OCI-LY3 (cell line): ENCODE results near the gene ATAD3C.
"Not testable (repeated sequence)": the region's sequence is repeated elsewhere in the genome, so short reads cannot be mapped to it uniquely, and the experiment has no call there.

Source experiments
- H2AFZ ChIP-seq: fragments of 200-600, 300-600 bp; shearing (Covaris generic); 2 replicates; pipeline ENCODE4 v1.6.0; 2014; ENCODE audit warnings: antibody characterized with exemption, low read depth, low read length
- H3K27ac ChIP-seq: fragments of 200-600, 300-600 bp; sonication (generic); 2 replicates; pipeline ENCODE4 v1.5.1; 2014; ENCODE audit warnings: mild to moderate bottlenecking, low read length, moderate library complexity, mixed read lengths
- H3K27me3 ChIP-seq: fragments of 200-600, 300-600 bp; sonication (generic); 2 replicates; pipeline ENCODE4 v1.6.1; 2014; ENCODE audit warnings: low read depth, low read length, mixed read lengths
- H3K36me3 ChIP-seq: fragments of 200-600, 300-600 bp; sonication (generic); replicated peaks from 2 replicates; pipeline ENCODE3; 2014; ENCODE audit warnings: low read depth, low read length, mixed read lengths
- H3K4me1 ChIP-seq: fragments of 300-600, 200-600 bp; sonication (generic); 2 replicates; pipeline ENCODE4 v1.6.1; 2014; ENCODE audit warnings: low read length, mixed read lengths
- H3K4me2 ChIP-seq: fragments of 200-600, 300-600 bp; sonication (generic); 2 replicates; pipeline ENCODE4 v1.6.1; 2014; ENCODE audit warnings: low read length, mixed read lengths
- H3K4me3 ChIP-seq: fragments of 300-600, 200-600 bp; sonication (generic); 2 replicates; pipeline ENCODE4 v1.5.1; 2014; ENCODE audit warnings: antibody characterized with exemption, mild to moderate bottlenecking, low read length, moderate library complexity
- H3K79me2 ChIP-seq: fragments of 300-600, 200-600 bp; shearing (Covaris generic); 2 replicates; pipeline ENCODE4 v1.6.1; 2014; ENCODE audit warnings: mild to moderate bottlenecking, low read length, mixed read lengths
- H3K9ac ChIP-seq: fragments of 300-600, 200-600 bp; shearing (Covaris generic); 2 replicates; pipeline ENCODE4 v1.6.0; 2014; ENCODE audit warnings: mild to moderate bottlenecking, low read length, moderate library complexity
- H3K9me3 ChIP-seq: fragments of 200-600, 300-600 bp; shearing (Covaris generic); 2 replicates; pipeline ENCODE4 v1.6.1; 2014; ENCODE audit warnings: low read length, mixed read lengths; ENCODE audit not compliant: insufficient read depth
- H4K20me1 ChIP-seq: fragments of 200-600, 300-600 bp; sonication (generic); 2 replicates; pipeline ENCODE4 v1.6.1; 2016; ENCODE audit warnings: low read length, mixed read lengths; ENCODE audit not compliant: insufficient read depth
- EZH2phosphoT487 ChIP-seq: fragments of 200-600 bp; shearing (Covaris generic); IDR thresholded peaks from 2 replicates; pipeline ENCODE4 v1.6.1; 2018; ENCODE audit warnings: antibody characterized with exemption, mixed run types, low read depth
- TF ChIP-seq, protein P1 (sequence below): fragments of 200-600, 300-600 bp; sonication (generic); IDR thresholded peaks from 2 replicates; pipeline ENCODE4 v1.5.1; 2014; ENCODE audit warnings: antibody characterized with exemption, low read length, low read depth

The ATAD3C gene

DNA sequence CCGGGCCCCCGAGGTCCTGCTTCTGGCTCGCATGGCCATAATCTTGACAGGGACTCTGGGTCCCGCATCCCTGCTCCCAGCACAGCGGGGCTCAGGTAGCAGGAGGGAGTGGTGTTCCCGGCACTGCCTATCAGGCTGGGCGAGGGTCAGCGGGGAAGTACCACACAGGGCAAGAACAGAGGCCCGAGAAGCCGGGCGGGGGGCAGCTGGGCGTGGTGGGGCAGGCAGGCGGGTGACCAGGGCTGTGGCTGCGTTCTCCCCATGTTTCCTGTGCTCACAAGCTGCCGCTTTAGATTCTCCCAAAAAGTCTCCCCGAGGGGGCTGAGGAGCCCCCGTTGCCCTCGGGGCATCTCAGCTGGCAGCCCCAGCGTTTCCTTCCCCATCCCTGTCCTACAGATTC, 40.4 kb downstream of the ATAD3C start:
- H3K4me2 ChIP-seq: no peak overlapping the region

DNA sequence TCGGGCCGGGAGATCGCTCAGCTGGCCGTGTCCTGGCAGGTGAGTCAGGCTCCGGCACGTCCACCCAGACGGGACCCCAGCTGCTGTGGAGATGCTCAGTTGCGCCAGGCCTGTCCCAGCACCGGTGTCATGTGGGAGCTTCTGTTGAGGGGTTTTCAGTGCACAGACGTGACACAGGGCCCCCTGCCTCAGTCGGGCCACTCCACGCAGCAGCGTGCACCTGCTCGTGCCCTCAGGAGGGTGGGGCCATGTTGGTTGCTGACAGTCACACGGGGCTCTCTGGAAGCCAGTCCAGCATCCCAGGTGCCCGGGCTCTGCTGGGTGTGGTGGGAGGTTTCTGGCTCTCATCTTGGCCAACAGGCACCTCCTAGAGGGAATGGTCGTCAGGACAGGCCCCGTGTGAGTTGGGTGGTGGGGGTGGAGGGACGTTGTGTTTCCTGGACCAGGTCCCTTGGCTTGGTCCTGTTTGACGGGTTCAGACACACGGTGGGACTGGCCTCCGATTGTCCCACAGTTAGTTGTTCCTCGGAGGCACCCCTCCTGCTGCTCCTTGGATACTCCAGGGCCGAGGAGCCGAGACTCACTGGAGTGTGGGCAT, 41.2 kb downstream of the ATAD3C start:
- H3K4me3 ChIP-seq: no peak overlapping the region
- no peak for TF ChIP-seq EZH2phosphoT487
- TF ChIP-seq, protein P1, sequence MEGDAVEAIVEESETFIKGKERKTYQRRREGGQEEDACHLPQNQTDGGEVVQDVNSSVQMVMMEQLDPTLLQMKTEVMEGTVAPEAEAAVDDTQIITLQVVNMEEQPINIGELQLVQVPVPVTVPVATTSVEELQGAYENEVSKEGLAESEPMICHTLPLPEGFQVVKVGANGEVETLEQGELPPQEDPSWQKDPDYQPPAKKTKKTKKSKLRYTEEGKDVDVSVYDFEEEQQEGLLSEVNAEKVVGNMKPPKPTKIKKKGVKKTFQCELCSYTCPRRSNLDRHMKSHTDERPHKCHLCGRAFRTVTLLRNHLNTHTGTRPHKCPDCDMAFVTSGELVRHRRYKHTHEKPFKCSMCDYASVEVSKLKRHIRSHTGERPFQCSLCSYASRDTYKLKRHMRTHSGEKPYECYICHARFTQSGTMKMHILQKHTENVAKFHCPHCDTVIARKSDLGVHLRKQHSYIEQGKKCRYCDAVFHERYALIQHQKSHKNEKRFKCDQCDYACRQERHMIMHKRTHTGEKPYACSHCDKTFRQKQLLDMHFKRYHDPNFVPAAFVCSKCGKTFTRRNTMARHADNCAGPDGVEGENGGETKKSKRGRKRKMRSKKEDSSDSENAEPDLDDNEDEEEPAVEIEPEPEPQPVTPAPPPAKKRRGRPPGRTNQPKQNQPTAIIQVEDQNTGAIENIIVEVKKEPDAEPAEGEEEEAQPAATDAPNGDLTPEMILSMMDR: no peak
- no peaks in the 10 kb centered on the region for H3K9me3 ChIP-seq
- no peak overlapping the region for H2AFZ ChIP-seq
- no peaks in the 10 kb centered on the region for H3K4me1 ChIP-seq
- H3K36me3 ChIP-seq: peaks cover 24% of the 10 kb centered on the region
- H3K79me2 ChIP-seq: no peaks in the 10 kb centered on the region
- H3K4me2 ChIP-seq: no peak overlapping the region
- H4K20me1 ChIP-seq: no peaks in the 10 kb centered on the region
- H3K27ac ChIP-seq: no peak overlapping the region
- H3K27me3 ChIP-seq: no peaks in the 10 kb centered on the region
- no peak overlapping the region for H3K9ac ChIP-seq

More for the DNA sequence above, 40.4 kb downstream of the ATAD3C start:
- H3K4me1 ChIP-seq: no peaks in the 10 kb centered on the region
- no peaks in the 10 kb centered on the region for H3K79me2 ChIP-seq
- TF ChIP-seq, protein P1: no peak
- TF ChIP-seq EZH2phosphoT487: no peak
- H2AFZ ChIP-seq: no peak overlapping the region
- H3K27me3 ChIP-seq: no peaks in the 10 kb centered on the region
- H4K20me1 ChIP-seq: no peaks in the 10 kb centered on the region
- H3K9me3 ChIP-seq: no peaks in the 10 kb centered on the region
- no peak overlapping the region for H3K27ac ChIP-seq
- no peak overlapping the region for H3K4me3 ChIP-seq
- no peak overlapping the region for H3K9ac ChIP-seq
- H3K36me3 ChIP-seq: peaks cover 24% of the 10 kb centered on the region

DNA sequence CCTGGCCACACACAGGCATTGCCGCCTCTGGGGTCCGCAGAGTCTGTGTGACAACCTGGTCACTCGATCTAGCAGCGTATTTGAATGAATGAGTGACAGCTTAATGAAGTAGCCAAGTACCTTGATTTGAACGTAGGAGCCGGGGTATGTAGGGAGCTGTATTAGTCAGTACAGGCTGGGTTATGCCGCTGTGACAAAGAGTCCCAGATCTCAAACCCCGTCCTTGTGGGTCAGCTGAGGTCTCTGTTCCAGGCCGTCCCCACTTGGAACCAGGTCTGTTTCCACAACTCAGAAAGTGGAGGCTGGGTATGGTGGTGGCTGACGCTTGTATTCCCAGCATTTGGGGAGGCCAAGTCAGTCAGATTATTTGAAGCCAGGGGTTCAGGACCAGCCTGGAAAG, 42.1 kb downstream of the ATAD3C start:
- Histone ChIP-seq H3K27me3 (no peaks in the 10 kb centered on the region), H2AFZ (no peak overlapping the region), H4K20me1 (no peaks in the 10 kb centered on the region), H3K27ac (no peak overlapping the region), H3K4me3 (no peak overlapping the region), H3K9me3 (no peaks in the 10 kb centered on the region), H3K4me2 (no peak overlapping the region), H3K4me1 (no peaks in the 10 kb centered on the region), H3K79me2 (no peaks in the 10 kb centered on the region), H3K9ac (no peak overlapping the region), H3K36me3 (peaks cover 24% of the 10 kb centered on the region)
- TF ChIP-seq, protein P1: no peak
- no peak for TF ChIP-seq EZH2phosphoT487

DNA sequence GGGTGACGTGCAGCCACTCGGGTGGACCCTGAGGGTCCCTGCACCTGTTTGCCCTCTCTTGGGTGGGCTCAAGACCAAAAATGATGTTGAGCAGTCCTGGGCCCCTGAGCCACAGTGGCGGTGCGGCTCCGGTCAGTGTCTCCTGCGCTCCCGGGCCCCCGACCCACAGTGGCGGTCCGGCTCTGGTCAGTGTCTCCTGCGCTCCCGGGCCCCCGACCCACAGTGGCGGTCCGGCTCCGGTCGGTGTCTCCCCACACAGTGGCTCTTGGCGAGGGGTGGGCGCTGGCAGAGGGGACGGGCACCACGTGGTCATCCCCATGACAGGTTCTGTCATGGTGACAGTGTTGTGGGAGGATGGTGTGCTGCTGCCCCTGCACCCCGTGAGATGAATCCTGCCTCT, 44.8 kb downstream of the ATAD3C start:
- not testable (repeated sequence) for H3K79me2 ChIP-seq, H2AFZ ChIP-seq, H3K4me3 ChIP-seq, H3K27ac ChIP-seq, H3K4me2 ChIP-seq, H3K27me3 ChIP-seq, H3K4me1 ChIP-seq, H3K9ac ChIP-seq, H4K20me1 ChIP-seq, H3K9me3 ChIP-seq
- peaks cover 20% of the 10 kb centered on the region for H3K36me3 ChIP-seq

DNA sequence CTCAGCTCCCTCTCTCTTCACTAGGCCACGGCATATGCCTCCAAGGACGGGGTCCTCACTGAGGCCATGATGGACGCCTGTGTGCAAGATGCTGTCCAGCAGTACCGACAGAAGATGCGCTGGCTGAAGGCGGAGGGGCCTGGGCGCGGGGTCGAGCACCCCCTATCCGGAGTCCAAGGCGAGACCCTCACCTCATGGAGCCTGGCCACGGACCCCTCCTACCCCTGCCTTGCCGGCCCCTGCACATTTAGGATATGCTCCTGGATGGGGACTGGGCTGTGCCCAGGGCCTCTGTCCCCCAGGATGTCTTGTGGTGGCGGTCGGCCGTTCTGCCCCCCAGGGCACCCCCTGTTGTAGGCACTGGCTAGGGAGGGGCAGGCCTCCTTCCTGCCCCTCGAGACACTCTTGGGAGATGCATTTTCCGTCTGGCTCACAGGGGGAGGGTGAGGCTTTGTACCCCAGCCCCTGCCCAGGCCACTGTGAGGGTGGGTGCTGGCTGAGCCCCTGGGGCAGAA, 46.0 kb downstream of the ATAD3C start:
- H3K4me3 ChIP-seq, H4K20me1 ChIP-seq, H3K4me1 ChIP-seq, H3K9ac ChIP-seq, H3K79me2 ChIP-seq, H2AFZ ChIP-seq, H3K4me2 ChIP-seq, H3K9me3 ChIP-seq, H3K27ac ChIP-seq, H3K27me3 ChIP-seq: not testable (repeated sequence)
- H3K36me3 ChIP-seq: peaks cover 16% of the 10 kb centered on the region
